ENCODE measurements around the gene SLC46A3.
"Not testable (repeated sequence)": the region's sequence is repeated elsewhere in the genome, so short reads cannot be mapped to it uniquely, and the experiment has no call there.

The SLC46A3 gene

DNA sequence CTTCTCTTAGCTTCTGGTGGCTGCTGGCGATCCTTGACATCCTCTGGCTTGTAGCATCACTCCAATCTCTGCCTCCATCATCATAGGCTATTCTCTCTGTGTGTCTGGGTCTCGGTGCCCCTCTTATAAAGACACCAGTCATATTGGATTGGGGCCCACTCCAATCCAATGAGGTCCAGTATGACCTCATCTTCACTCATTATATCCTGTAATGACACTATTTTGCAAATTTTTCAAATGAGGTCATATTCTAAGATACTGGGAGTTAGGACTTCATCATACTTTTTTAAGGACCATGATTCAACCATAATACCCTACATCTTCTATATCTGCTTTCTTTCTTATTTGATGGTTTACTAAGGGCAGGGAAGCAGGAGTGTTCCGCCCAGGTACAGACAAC is 12.0 kb upstream of the SLC46A3 start:
- no peak for DNase-seq

DNA sequence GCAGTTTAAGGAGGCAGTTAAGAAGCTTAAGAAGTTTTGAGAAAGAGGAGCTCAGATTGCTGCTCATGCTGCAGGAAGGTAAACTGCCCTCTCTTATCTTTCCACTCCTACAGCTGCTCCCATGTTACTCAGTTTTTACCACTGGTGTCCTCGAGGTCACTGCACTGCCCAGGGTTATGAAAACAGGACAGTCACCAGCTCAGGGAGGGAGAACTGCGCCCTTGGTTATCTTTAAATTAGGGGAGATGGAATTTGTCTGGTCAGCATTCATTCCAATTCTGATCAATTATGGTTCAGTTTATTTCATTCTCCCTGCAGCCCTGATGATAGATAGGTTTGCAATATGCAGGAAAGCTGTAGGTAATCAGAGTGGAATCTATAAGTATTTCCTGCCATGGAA is 10.8 kb upstream of the SLC46A3 start:
- DNase-seq: no peak

DNA sequence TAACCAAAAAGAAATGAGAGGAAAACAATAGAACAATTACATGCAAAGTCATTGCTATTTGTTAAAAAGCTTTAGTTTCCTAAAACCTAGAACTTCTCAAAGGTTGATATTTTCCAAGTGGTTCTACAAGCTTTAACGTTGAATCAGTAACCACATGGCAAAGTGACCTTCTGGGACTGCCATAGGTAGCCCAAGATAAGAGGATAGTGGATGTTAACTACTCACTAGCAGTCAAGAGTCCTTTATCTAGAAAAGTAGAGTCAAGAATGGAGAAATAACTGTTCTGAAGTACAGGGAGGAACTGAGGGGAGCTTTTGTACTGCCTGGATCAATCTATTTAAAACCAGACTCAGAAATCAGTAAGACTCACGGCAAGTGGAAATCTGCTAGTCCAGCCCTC is 9.9 kb upstream of the SLC46A3 start:
- DNase-seq: no peak

DNA sequence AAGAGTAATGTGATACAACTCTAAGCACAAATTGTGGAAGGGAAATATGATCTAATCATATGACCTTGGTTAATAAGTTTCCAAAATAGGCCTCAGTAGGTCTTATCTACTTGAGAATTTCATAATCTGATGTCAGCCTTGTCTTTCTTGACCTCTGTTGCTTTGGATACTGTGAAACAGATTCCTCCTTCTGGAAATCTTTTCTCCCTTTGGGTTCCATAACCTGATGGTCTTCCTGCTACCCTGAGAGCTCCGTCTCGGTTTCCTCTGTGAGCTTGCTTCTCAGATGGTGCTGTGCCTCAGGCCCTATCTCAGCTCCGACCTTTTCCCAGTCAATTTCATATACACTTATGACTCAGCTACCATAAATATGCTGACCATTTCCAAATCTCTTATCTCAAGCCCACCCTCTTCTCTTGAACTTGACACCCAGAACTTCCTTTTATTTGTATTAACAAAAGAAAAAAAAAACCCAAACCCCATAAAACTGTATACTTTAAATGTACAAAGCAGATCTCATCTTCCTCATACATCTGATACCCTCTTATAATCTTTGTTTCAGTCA is 6.4 kb upstream of the SLC46A3 start:
- no peak for DNase-seq

DNA sequence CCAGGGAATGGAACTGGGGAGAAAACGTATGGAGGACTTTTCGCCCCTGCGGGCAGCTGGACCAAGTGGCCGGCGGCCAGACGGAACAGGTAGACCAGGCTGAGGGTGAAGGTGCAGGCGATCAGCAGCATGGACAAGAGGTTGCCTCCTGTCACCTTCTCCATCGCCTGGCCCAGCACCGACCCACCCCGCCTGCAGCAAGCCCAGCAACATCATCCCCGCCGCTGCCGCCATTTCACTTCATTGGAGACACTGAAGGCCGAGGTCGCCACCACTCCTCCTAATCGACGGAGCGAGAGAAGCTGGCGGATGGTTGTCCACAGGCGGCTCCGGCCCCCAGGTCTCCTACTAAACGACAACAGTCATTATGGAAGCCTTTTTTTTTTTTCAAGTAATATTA is 5.0 kb upstream of the SLC46A3 start:
- no peak for DNase-seq

DNA sequence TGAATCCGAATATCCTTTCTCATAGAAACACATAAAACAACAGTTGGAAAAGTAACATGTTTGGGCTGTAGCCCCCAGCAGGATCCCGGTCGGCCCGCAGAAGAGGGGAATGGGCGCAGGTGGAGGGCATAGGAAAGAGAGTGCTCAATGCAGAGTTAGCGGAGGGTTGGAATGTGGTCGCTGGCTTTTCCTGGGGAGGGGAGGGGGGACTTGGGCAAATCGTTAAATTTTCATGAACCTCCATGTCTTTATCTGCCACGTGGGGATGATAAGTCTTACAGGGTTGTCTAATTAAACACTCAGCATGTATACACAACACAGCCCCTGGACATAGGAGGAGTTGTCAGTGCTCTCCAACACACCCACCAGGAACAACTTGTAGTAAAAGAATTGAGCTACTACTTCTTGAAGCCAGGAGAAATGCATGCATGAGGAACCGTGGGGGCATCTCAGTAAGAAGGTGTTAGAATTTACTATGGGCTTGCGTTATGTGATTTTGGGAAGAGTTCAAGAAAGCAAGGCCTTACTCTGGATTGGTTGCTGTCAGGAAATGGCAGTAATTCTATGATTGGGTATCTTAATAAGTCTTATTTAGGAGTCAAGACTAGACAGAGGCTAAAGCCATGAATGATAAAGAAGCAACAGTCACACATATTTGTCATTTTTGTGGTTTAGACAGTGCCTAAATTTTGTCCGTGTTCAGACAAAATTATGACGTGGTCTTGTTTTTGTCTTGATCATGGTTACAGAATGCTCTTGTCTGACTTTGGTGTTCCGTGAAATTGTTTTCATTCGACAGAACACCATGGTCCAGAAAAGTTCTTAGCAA is 671 bp upstream of the SLC46A3 start:
- no peak for DNase-seq

DNA sequence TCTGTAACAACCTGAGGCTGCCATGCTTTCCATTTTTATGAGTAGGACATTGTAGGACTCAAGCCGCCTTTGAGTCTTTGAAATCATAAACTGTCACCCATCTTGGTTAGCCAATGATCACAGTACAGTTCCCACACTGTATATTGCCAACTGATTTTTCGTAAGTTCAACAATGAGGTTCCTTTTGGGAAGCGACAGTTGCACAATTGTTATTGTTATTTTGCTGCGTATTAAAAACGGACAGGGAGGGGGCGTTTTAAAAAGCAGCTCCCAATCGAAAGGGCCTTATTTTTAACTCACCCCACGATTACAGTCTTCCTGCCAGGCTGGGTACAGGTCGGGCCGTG is 601 bp downstream of the SLC46A3 start:
- no peak for DNase-seq

DNA sequence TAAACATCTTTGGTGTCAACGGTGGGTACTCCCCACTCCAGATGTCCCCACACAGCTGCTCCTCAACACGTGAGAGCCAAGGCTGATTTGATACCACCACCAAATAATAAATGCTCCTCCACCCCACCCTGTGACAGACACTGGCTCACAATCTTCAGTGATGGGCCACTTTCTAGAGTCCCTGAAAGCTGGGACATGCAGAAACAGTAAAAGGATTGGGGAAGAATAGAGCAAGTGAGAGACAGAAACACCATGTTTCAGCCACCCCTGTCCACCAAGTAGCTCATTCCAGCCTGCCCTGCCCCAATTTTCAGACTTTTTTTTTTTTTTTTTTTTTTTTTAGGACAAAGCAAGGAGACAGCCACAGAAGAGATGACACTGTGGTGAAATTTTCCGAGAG is 1.6 kb downstream of the SLC46A3 start:
- no peak for DNase-seq

DNA sequence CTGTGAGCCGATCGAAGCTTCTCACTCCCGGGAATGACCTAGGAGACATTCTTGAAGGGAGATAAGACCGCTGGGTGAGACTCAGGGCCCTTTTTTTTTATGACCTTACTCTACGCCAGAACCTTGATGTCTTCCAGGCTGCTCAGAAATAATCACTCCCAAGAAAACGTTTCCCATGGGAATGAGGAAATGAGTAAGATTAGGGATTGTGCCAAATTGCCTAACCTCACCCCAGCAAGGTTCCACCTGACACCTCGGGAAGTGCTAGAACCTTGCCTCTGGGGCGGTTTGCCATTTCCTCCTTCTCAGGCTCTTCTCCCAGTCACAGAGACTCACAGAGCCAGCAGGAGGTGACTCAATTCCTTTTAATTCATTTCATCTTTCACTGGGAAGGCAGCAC is 2.3 kb downstream of the SLC46A3 start:
- DNase-seq: no peak

DNA sequence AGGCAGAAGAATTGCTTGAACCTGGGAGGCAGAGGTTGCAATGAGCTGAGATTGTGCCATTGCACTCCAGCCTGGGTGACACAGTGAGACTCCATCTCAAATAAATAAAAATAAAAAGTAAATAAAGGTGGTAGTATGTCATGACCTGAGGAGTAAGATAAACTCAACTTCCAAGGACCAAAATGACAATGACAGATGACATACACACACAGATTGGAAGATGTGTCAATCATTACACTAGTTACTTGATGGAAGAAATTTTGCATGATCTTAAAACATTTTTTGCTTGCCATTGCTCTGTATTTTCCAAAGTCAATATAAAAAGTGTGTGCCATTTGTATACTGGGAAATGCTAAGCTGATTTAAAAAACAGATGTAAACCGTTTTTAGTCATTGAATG is 4.1 kb downstream of the SLC46A3 start:
- no peak for DNase-seq

DNA sequence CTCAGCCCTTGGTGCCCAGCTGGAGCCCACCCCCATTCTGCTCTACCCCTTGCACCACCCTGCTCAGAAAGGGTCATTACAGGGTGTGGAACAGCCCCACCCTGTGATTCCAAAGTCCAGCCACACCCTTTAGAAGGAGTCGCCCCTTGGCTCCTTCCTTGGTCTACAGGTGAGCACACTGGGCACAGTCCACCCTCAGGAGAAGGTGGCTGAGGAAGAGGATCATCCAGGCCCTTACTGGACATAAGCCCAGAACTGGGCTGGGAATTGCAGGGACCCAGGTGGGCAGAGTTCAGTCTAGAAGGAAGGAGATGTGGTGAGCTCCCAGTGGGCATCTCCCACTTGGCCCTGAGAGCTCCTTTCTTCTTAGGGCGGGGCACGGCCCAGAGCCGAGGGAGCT is 8.6 kb downstream of the SLC46A3 start:
- no peak for DNase-seq

DNA sequence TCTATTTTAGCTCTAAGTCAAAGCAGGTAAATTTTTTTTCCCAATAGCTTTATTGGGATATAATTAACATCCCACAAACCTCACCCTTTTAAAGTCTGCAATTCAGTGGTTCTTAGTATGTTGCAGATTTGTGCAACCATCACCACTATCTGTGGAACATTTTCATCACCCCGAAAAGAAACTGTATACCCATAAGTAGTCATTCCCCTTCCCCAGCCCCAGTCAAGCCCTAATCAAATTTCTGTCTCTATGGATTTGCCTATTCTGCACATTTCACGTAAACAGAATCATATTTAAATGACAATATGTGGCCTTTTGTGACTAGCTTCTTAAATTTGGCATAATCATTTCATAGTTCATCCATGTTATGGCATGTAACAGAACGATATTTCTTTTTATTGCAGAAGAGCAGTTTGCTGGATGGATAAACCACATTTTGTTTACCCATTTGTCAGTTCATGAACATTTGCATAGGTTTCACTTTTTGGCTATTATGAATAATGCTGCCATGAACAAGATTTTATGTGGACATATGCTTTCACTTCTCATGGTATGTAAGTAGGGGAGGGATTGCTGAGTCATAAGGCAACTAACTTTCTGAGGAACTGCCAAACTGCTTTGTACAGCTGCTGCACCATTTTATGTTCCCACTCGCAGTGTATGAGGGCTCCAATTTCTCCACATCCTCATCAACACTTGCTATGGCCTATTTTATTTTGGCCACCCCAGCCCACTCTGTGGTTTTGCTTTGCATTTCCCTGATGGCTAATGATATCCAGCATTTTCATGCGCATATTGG is 10.9 kb downstream of the SLC46A3 start:
- DNase-seq: peak; percentile 84

DNA sequence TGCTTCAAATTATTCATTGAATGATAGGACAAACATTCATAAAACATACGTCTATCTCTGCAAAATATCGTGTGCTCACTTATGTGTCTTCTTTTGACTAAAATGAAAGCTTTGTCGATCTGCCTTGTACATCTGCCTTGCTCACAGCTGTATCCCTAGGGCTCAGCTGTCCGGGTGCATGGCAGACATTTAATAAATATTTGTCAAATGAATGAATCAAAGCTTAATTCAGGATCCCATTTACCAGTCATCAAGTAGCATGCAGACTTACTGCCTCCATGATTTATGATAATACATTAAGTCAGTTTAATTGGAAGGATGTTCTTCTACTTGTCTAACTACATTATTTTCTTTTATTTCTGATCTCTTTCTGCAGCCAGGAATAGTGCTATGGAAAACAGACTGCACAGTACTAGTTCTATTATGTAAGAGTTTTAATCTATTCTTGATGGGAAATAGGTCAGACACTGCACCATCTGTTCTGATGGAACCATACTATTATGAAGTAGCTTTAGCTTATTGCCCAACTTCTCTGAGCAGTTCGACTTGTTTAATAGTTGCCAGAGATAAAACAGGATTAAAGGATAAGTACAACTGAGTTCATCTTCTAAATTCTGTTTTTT is 13.2 kb downstream of the SLC46A3 start:
- no peak for DNase-seq

DNA sequence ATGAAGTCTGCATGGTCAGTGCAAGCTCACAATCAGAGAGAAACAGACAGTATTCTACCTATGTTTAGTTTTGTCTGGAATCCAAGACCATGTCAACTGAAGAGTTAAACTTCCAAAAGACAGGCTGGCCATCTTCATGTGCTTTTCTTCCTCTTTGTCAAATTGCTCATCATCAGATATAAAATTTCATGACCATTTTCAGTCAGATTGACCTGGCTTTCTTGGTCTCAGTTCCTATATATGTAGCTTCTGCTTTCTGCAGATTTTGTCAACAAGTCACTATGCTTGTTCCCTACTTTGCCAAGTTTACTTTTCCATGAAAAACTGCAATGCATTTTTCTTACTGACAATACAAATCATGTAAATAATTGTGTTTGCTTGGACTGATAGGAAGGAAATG is 13.9 kb downstream of the SLC46A3 start:
- DNase-seq: no peak

DNA sequence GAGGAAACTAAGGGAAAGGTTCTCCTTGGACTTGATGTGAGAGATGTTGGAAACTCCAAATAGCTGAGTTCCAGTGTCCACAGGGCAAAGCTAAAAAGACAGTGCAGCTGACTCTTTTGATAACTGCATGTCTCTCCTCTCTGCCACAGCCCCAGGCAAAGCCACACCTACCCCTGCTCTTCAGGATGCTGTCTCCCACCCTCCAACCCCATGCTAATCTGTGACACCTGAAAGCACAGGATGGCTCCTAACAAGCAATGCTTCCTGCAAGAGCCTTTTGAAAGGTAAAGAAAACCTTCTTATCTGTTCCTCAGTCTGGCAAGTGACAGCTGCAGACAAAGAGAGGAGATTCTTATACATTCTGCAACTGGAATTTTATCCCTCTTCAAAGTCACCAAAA is 14.5 kb downstream of the SLC46A3 start:
- DNase-seq: no peak

DNA sequence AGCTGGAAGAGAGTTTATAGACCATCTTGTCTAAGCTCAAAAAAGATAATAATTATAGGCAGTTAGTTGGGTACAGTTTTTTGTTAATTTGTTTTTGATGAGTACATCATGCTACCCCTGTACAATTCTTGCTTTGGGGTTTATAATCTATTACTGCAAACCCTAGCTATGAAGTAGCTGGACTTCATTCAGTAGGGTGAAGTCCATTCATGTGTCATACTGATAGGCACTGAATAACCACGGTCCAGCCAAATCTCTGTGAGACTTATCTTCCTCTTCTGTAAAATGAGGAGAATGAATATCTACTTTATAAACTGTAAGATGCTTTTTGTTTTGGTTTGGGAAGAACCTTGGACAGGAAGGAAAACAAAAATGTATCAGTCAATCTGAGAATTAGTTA is 19.5 kb downstream of the SLC46A3 start:
- DNase-seq: no peak

DNA sequence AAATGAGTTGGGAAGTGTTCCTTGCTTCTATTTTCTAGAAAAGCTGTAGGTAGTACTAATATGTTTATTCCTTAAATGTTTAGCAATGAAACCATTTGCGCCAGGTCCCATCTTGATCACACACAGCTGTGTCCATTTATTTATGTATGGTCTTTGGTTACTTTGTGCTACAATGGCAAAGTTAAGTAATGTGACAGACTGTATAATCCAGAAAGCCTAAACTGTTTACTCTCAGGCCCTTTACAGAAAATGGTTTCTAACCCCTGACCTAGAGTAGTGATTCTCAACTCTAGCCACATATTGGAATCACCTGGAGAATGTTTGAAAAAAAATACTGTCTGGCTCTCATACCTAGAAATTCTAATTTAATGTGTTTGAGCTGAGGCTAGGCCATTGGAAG is 21.3 kb downstream of the SLC46A3 start:
- DNase-seq: no peak

DNA sequence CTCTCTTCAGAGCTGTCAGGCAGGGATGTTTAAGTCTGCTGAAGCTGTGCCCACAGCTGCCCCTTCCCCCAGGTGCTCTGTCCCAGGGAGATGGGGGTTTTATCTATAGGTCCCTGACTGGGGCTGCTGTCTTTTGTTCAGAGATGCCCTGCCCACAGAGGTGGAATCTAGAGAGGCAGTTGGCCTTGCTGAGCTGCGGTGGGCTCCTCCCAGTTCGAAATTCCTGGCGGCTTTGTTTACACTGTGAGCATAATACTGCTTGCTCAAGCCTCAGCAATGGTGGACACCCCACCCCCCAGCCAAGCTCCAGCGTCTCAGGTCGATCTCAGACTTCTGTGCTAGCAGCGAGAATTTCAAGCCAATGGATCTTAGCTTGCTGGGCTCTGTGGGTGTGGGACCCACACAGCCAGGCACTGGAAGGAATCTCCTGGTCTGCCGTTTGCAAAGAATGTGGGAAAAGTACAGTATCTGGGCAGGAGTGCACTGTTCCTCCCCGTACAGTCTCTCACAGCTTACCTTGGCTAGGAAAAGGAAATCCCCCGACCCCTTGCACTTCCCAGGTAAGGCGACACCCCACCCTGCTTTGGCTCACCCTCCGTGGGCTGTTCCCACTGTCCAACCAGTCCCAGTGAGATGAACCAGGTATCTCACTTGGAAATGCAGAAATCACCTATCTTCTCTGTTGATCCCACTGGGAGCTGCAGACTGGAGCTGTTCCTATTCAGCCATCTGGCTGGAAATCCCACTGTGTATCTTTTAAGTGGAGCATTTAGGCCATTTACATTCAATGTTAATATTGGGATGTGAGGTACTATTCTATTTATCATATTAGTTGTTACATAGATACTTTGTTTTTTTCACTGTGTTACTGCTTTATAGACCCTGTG is 24.9 kb downstream of the SLC46A3 start:
- not testable (repeated sequence) for DNase-seq

DNA sequence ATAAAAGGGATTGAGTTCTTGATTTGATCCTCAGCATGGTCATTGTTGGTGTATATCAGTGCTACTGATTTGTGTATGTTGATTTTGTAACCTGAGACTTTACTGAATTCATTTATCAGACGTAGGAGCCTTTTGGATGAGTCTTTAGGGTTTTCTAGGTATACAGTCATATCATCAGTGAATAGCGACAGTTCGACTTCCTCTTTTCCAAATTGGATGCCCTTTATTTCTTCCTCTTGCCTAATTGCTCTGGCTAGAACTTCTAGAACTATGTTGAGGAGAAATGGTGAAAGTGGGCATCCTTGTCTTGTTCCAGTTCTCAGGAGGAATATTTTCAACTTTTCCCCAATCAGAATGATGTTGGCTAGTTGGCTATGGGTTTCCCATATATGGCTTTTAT is 32.9 kb downstream of the SLC46A3 start:
- DNase-seq: no peak

DNA sequence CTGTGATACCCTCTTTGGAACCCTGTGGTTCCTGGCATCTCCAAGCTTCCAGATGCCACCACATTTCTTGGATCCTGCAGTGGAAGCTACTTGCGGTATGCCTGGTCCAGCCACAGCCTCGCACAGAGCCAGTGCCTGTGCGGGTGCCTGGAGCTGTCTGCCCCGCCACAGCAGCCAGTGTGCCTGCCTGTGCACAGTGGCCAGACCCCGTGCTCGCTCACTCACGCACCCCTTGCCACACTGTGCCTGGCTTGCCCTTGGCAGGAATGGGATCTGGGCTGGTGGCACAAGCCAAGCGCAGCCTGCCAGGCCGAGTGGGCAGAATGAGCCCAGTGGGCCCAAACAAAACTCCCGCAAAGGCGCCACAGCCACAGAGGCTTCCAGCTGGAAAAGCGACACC is 33.7 kb downstream of the SLC46A3 start:
- no peak for DNase-seq

DNA sequence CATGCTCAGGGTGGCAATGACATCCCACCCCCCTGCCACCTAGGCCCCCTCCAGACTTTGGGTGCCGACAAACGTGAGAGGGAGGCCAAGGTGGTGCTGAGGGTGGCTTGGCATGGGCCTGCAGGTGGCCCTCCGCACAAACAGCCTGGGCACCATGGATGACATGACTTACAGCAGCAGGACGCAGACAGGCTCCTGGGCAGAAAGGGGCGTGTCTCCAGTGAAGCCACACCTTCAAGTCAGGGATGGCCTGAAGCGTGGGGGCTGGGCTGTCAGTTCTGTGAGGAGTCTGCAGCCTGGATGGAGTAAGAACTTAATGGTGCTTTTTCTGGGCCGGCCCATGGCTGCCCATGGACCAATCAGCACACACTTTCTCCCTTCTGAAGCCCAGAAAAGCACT is 34.5 kb downstream of the SLC46A3 start:
- DNase-seq: no peak

DNA sequence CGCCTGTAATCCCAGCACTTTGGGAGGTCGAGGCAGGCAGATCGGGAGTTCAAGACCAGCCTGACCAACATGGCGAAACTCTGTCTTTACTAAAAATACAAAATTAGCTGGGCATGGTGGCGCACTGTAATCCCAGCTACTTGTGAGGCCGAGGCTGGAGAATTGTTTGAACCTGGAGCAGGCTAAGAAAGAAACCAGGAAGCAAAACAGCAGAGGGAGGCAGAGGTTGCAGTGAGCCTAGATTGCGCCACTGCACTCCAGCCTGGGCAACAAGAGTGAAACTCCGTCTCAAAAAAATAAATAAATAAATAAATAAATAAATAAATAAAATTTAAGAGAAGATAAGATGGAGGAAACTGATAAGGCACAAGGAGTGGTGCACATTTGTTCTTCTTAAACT is 35.6 kb downstream of the SLC46A3 start:
- not testable (repeated sequence) for DNase-seq

DNA sequence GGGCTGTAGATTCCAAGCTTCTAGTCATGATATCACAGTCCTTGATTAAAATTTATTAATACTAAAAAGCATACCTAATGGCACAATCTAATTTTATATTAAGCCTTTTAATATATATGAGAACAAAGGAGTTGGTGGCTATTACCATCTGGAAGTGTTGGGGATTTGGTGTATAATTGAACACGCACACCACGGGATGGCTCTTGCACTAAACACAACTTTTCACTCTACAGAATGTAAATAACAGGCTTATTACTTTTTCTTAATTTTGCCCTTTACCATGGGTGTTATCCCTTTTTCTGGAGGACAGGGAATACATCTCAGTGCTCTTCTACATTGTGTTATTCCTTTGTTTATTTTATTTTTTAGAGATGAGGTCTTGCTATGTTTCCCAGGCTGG is 38.2 kb downstream of the SLC46A3 start:
- no peak for DNase-seq

All from activated CD4-positive, alpha-beta T cell treated with anti-CD3 and anti-CD28 coated beads, Interleukin-10, Interleukin-2, amounts not matched to agents 100 ng/mL and 50 ng/mL, durations not matched to agents 16 hours and 8 hours (primary cell).